Endothelial cell of umbilical vein (primary cell): ENCODE data around the gene GRID2. TPM values are rescaled to one million over a fixed set of nuclear protein-coding genes. Genes with fewer than 3 reads are reported as not detected.

ENCODE experiments used
- BruUV-seq: library from RNA; stranded (reverse); fragments of 400-500 nt; replicated peaks from 2 replicates; lab custom pipeline; 2021; lab: Mats Ljungman, UMichigan
- CTCF ChIA-PET: fragments of 300-600, 350-600 bp; sonication (Branson Sonifier 250); formaldehyde crosslinking; loops from one replicate; lab custom pipeline; 2021; ENCODE audit warnings: antibody characterized with exemption, inconsistent platforms; lab: Charles Lee
- POLR2A ChIA-PET: fragments of 300-600, 350-600 bp; sonication (Branson Sonifier 250); formaldehyde crosslinking; loops from one replicate; lab custom pipeline; 2021; ENCODE audit warnings: antibody characterized with exemption, inconsistent platforms; lab: Charles Lee
- DNase-seq: peaks from one replicate; pipeline ENCODE4 v3.0.0-alpha.2; 2011; ENCODE audit warnings: low read depth, low spot score
- FAIRE-seq: peaks from 2 replicates; lab custom pipeline; 2011; peaks lifted over from hg19 to GRCh38; lab: Jason Lieb, UNC
- H2AFZ ChIP-seq: 2 replicates; pipeline ENCODE4 v1.6.0; 2012; ENCODE audit warnings: low read depth, low read length, control low read depth, inconsistent platforms
- H3K27ac ChIP-seq: 2 replicates; pipeline ENCODE4 v1.5.1; 2011; ENCODE audit warnings: low read depth, mild to moderate bottlenecking, control low read depth, low read length, moderate library complexity; ENCODE audit not compliant: insufficient read depth
- H3K27me3 ChIP-seq, 2 experiments: 2 replicates each; pipeline versions ENCODE4 v1.6.0 to v1.6.1; 2011; ENCODE audit warnings: low read length in 2 of 2, mixed read lengths in 1 of 2; ENCODE audit not compliant: control insufficient read depth in 2 of 2, insufficient read depth in 2 of 2
- H3K36me3 ChIP-seq, 2 experiments: 2 replicates in 1 of 2; 3 replicates in 1 of 2; pipeline ENCODE4 v1.5.1; 2011; ENCODE audit warnings: low read length in 2 of 2, mild to moderate bottlenecking in 1 of 2, moderate library complexity in 1 of 2; ENCODE audit not compliant: control insufficient read depth in 2 of 2, insufficient read depth in 2 of 2; ENCODE audit errors: extremely low read depth in 1 of 2
- H3K4me1 ChIP-seq: 3 replicates; pipeline ENCODE4 v1.5.1; 2011; ENCODE audit warnings: mild to moderate bottlenecking, low read length; ENCODE audit not compliant: control insufficient read depth, insufficient read depth; ENCODE audit errors: extremely low read depth
- H3K4me2 ChIP-seq: 2 replicates; pipeline ENCODE4 v1.6.1; 2011; ENCODE audit warnings: low read length, control low read depth, mixed read lengths; ENCODE audit not compliant: insufficient read depth
- H3K4me3 ChIP-seq, 3 experiments: fragments of 200-600 bp in 1 of 3; sonication (generic), shearing (Covaris generic) in 1 of 3; replicated peaks in 1 of 3; 2 replicates each; pipeline ENCODE4 v1.5.1; 2011 to 2016; ENCODE audit warnings: control low read depth in 3 of 3, low read length in 3 of 3, mild to moderate bottlenecking in 2 of 3, inconsistent platforms in 1 of 3, low read depth in 1 of 3, moderate library complexity in 1 of 3; ENCODE audit not compliant: insufficient read depth in 1 of 3
- H3K79me2 ChIP-seq: 2 replicates; pipeline ENCODE4 v1.6.0; 2012; ENCODE audit warnings: low read length, inconsistent platforms; ENCODE audit not compliant: control insufficient read depth, insufficient read depth
- H3K9ac ChIP-seq: replicated peaks from 2 replicates; pipeline ENCODE3; 2011; ENCODE audit warnings: low read length, control low read depth; ENCODE audit not compliant: insufficient read depth; ENCODE audit errors: extremely low read depth
- H3K9me1 ChIP-seq: replicated peaks from 3 replicates; pipeline ENCODE4 v1.6.0; 2011; ENCODE audit warnings: mild to moderate bottlenecking, low read length; ENCODE audit not compliant: control insufficient read depth, insufficient read depth; ENCODE audit errors: extremely low read depth
- H3K9me3 ChIP-seq: replicated peaks from 2 replicates; pipeline ENCODE4 v1.5.1; 2012; ENCODE audit warnings: low read length, inconsistent platforms; ENCODE audit not compliant: control insufficient read depth, insufficient read depth
- H4K20me1 ChIP-seq: replicated peaks from 2 replicates; pipeline ENCODE3; 2011; ENCODE audit warnings: mild to moderate bottlenecking, low read length; ENCODE audit not compliant: control insufficient read depth, insufficient read depth; ENCODE audit errors: extremely low read depth
- CTCF ChIP-seq, 2 donors: IDR thresholded peaks; 1 replicate in 1 of 2; 2 replicates in 1 of 2; pipeline ENCODE4 v1.5.1; 2011; ENCODE audit warnings: low read length in 2 of 2, mild to moderate bottlenecking in 2 of 2, moderate library complexity in 2 of 2, control low read depth in 1 of 2, inconsistent platforms in 1 of 2, low read depth in 1 of 2; ENCODE audit not compliant: insufficient read depth in 1 of 2; ENCODE audit errors: extremely low read depth in 1 of 2
- EZH2 ChIP-seq: IDR thresholded peaks from 2 replicates; pipeline ENCODE4 v1.6.1; 2012; ENCODE audit warnings: borderline replicate concordance, low read depth, mild to moderate bottlenecking, moderate library complexity, low read length, inconsistent platforms; ENCODE audit not compliant: severe bottlenecking
- FOS ChIP-seq: IDR thresholded peaks from 2 replicates; pipeline ENCODE4 v1.6.1; 2011; ENCODE audit warnings: mild to moderate bottlenecking, low read length, moderate library complexity, borderline replicate concordance; ENCODE audit not compliant: insufficient read depth
- GATA2 ChIP-seq: IDR thresholded peaks from 2 replicates; pipeline ENCODE4 v1.7.0; 2011; ENCODE audit warnings: low read depth, mild to moderate bottlenecking, moderate library complexity, mixed read lengths, low read length; ENCODE audit not compliant: insufficient read length, insufficient read depth
- JUN ChIP-seq: IDR thresholded peaks from 2 replicates; pipeline ENCODE4 v1.6.1; 2011; ENCODE audit warnings: borderline replicate concordance, low read depth; ENCODE audit not compliant: insufficient read length, insufficient read depth
- MAX ChIP-seq: IDR thresholded peaks from 2 replicates; pipeline ENCODE4 v1.6.1; 2011; ENCODE audit not compliant: insufficient read depth, insufficient read length
- MYC ChIP-seq: IDR thresholded peaks from one replicate; pipeline ENCODE4 v1.6.1; 2011; ENCODE audit warnings: mild to moderate bottlenecking, low read depth, low read length
- POLR2A ChIP-seq: IDR thresholded peaks from 2 replicates; pipeline ENCODE4 v1.6.1; 2012; ENCODE audit warnings: low read depth, mild to moderate bottlenecking, control low read depth, low read length
- POLR2AphosphoS5 ChIP-seq: IDR thresholded peaks from 2 replicates; pipeline ENCODE4 v1.6.1; 2012; ENCODE audit warnings: low read depth, mild to moderate bottlenecking, control low read depth, low read length, moderate library complexity; ENCODE audit not compliant: insufficient read depth
- dilution Hi-C: fragments of 300-500 bp; cut with MboI; formaldehyde crosslinking; loops from one replicate; pipeline ENCODE4 v1.15.0; 2019; ENCODE audit warnings: low sequenced_read_pairs; ENCODE audit not compliant: extremely low pct_ligation_motif_present
- intact Hi-C: fragments of 100-400 bp; cut with micrococcal nuclease; formaldehyde crosslinking; loops from one replicate; pipeline ENCODE4 v1.10.0; 2022
- polyA plus RNA-seq, 4 experiments: library from polyadenylated mRNA; depleted of rRNA in 3 of 4; stranded (reverse) in 3 of 4; unstranded in 1 of 4; fragments of >200 nt; gene quantifications; 2 replicates each; pipeline versions ENCODE4 v1.2.1 to v1.2.3, GENCODE V29; 2011 to 2012; ENCODE audit warnings: missing spikeins in 1 of 4
- total RNA-seq: library from RNA; stranded (reverse); gene quantifications from 2 replicates; pipeline ENCODE4 v1.2.3, GENCODE V29; 2021

GRID2 gene
- total and polyA plus RNA-seq, 2 donors (not counting 3 experiments of a cell fraction or from before 2014, with no cell fraction given) = not detected

GRCh38 chr4:92677805-92678204 lies 374.0 kb downstream of the GRID2 start:
- no peak overlapping the region for H3K4me3 ChIP-seq
- no peaks in the 10 kb centered on the region for H3K4me1 ChIP-seq
- no peak for DNase-seq
- H3K9me1 ChIP-seq = no peaks in the 10 kb centered on the region
- no peaks in the 10 kb centered on the region for H4K20me1 ChIP-seq
- H3K27ac ChIP-seq = no peak overlapping the region
- TF ChIP-seq MYC (no peak), JUN (no peak)
- FAIRE-seq = no peak
- H3K4me2 ChIP-seq = no peak overlapping the region
- ChIA-PET POLR2A (no interaction called here), CTCF (no interaction called here)
- BruUV-seq = no TSS peak
- H3K36me3 ChIP-seq = no peaks in the 10 kb centered on the region
- H3K9me3 ChIP-seq = no peaks in the 10 kb centered on the region
- no peaks in the 10 kb centered on the region for H3K79me2 ChIP-seq
- dilution Hi-C loops = no loop called here
- intact Hi-C loops = no loop called here
- H3K9ac ChIP-seq = no peak overlapping the region
- no peaks in the 10 kb centered on the region for H3K27me3 ChIP-seq
- no peak overlapping the region for H2AFZ ChIP-seq

GRCh38 chr4:92678292-92678691 lies 374.5 kb downstream of the GRID2 start:
- no peak overlapping the region for H3K4me2 ChIP-seq
- H3K4me1 ChIP-seq = no peaks in the 10 kb centered on the region
- TF ChIP-seq POLR2AphosphoS5 (no peak), FOS (no peak), MYC (no peak), CTCF (IDR thresholded peaks at IDR 0.05; ENCODE audit: extremely low read depth in 1 of 2, insufficient read depth in 1 of 2, low read depth in 1 of 2, low read length in 2 of 2) (no peak), GATA2 (no peak), MAX (no peak), POLR2A (no peak), EZH2 (no peak), JUN (no peak)
- H3K27me3 ChIP-seq = no peaks in the 10 kb centered on the region
- no peak overlapping the region for H3K4me3 ChIP-seq
- H3K79me2 ChIP-seq = no peaks in the 10 kb centered on the region
- no peaks in the 10 kb centered on the region for H3K9me1 ChIP-seq
- H3K27ac ChIP-seq = no peak overlapping the region
- ChIA-PET POLR2A (no interaction called here), CTCF (interaction anchor here (0.8 kb wide), 1 partner anchor 114 kb away, joined by 3 read pairs; no protein-coding TSS in a partner anchor)
- intact Hi-C loops = no loop called here
- H3K9me3 ChIP-seq = no peaks in the 10 kb centered on the region
- no peak overlapping the region for H3K9ac ChIP-seq
- dilution Hi-C loops = no loop called here
- no peak for FAIRE-seq
- no peaks in the 10 kb centered on the region for H4K20me1 ChIP-seq
- BruUV-seq = no TSS peak
- no peak for DNase-seq
- H2AFZ ChIP-seq = no peak overlapping the region
- no peaks in the 10 kb centered on the region for H3K36me3 ChIP-seq
